Smooth muscle cell (in vitro differentiated cells): ENCODE measurements around the gene PRR7. TPM values are rescaled to one million over a fixed set of nuclear protein-coding genes. Genes with fewer than 3 reads are reported as not detected.

Experiments used
- DNase-seq: peaks from one replicate; lab custom pipeline; 2025; ENCODE audit not compliant: unreplicated experiment; lab: John Stamatoyannopoulos, UW
- H2AFZ ChIP-seq: fragments of 200-600 bp; sonication (generic); 2 replicates; pipeline ENCODE4 v1.6.0; 2016; ENCODE audit warnings: antibody characterized with exemption, low read depth, mild to moderate bottlenecking
- H3F3A ChIP-seq: fragments of 200-600 bp; sonication (generic); 2 replicates; pipeline ENCODE4 v1.6.0; 2017; ENCODE audit warnings: antibody characterized with exemption, low read depth
- H3K27ac ChIP-seq: fragments of 200-600 bp; sonication (generic); 2 replicates; pipeline ENCODE4 v1.5.1; 2016; ENCODE audit warnings: low read depth, mild to moderate bottlenecking
- H3K27me3 ChIP-seq: fragments of 200-600 bp; sonication (generic); 2 replicates; pipeline ENCODE4 v1.6.1; 2016; ENCODE audit warnings: low read depth, mild to moderate bottlenecking
- H3K36me3 ChIP-seq: fragments of 200-600 bp; sonication (generic); 2 replicates; pipeline ENCODE4 v1.5.1; 2016; ENCODE audit warnings: low read depth
- H3K4me1 ChIP-seq: fragments of 200-600 bp; sonication (generic); 2 replicates; pipeline ENCODE4 v1.5.1; 2016; ENCODE audit warnings: low read depth
- H3K4me2 ChIP-seq: fragments of 200-600 bp; sonication (generic); 2 replicates; pipeline ENCODE4 v1.6.0; 2016; ENCODE audit warnings: mild to moderate bottlenecking
- H3K4me3 ChIP-seq: fragments of 200-600 bp; sonication (generic); 2 replicates; pipeline ENCODE4 v1.5.1; 2016; ENCODE audit warnings: mild to moderate bottlenecking
- H3K79me2 ChIP-seq: fragments of 200-600 bp; sonication (generic); 2 replicates; pipeline ENCODE4 v1.6.0; 2016; ENCODE audit warnings: low read depth, mild to moderate bottlenecking
- H3K9ac ChIP-seq: fragments of 200-600 bp; sonication (generic); 2 replicates; pipeline ENCODE4 v1.6.0; 2016; ENCODE audit warnings: low read depth
- H3K9me3 ChIP-seq: fragments of 200-600 bp; sonication (generic); replicated peaks from 2 replicates; pipeline ENCODE4 v1.5.1; 2016; ENCODE audit warnings: low read depth
- H4K20me1 ChIP-seq: fragments of 200-600 bp; sonication (generic); 2 replicates; pipeline ENCODE4 v1.6.0; 2016; ENCODE audit warnings: low read depth
- WGBS: methylation state at CpG from one replicate; pipeline ENCODE4 v1.1.7; 2016; ENCODE audit warnings: low lambda C conversion rate; 5-methylcytosine and 5-hydroxymethylcytosine counted together
- polyA plus RNA-seq: library from polyadenylated mRNA; unstranded; fragments of >200 nt; fragmentation: Nextera tagmentation; extraction: Ambion mirVana; gene quantifications from 2 replicates; pipeline ENCODE4 v1.2.1, GENCODE V29; 2016
- total RNA-seq: library from RNA; depleted of rRNA; stranded (reverse); fragments of >200 nt; gene quantifications from 2 replicates; pipeline ENCODE4 v1.2.3, GENCODE V29; 2014
- TF ChIP-seq, protein P1 (sequence below): fragments of 200-600 bp; sonication (generic); IDR thresholded peaks from 2 replicates; pipeline ENCODE4 v1.5.1; 2017; ENCODE audit warnings: borderline replicate concordance, mild to moderate bottlenecking, antibody characterized with exemption; ENCODE audit not compliant: insufficient read depth, poor library complexity, severe bottlenecking

Gene PRR7
- total and polyA plus RNA-seq, 2 experiments from 2014 or later, result 6.5 to 31.9 TPM

GRCh38 chr5:177468685-177469628 is 22.3 kb downstream of the PRR7 start:
- Histone ChIP-seq H3K9ac (no peak overlapping the region), H3K4me1 (peaks cover 25% of the 10 kb centered on the region), H3K9me3 (no peaks in the 10 kb centered on the region), H3K79me2 (peaks cover 59% of the 10 kb centered on the region), H4K20me1 (peaks cover 88% of the 10 kb centered on the region), H3K27ac (peak overlapping the region; percentile 68), H3K27me3 (no peaks in the 10 kb centered on the region), H2AFZ (no peak overlapping the region), H3K4me2 (peak overlapping the region; percentile 26), H3K36me3 (peaks cover 4% of the 10 kb centered on the region), H3K4me3 (no peak overlapping the region), H3F3A (peaks cover 10% of the 10 kb centered on the region)
- no peak for DNase-seq
- TF ChIP-seq, protein P1, sequence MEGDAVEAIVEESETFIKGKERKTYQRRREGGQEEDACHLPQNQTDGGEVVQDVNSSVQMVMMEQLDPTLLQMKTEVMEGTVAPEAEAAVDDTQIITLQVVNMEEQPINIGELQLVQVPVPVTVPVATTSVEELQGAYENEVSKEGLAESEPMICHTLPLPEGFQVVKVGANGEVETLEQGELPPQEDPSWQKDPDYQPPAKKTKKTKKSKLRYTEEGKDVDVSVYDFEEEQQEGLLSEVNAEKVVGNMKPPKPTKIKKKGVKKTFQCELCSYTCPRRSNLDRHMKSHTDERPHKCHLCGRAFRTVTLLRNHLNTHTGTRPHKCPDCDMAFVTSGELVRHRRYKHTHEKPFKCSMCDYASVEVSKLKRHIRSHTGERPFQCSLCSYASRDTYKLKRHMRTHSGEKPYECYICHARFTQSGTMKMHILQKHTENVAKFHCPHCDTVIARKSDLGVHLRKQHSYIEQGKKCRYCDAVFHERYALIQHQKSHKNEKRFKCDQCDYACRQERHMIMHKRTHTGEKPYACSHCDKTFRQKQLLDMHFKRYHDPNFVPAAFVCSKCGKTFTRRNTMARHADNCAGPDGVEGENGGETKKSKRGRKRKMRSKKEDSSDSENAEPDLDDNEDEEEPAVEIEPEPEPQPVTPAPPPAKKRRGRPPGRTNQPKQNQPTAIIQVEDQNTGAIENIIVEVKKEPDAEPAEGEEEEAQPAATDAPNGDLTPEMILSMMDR, result no peak
- WGBS, result 77% methylated on average over 18 of the region's 25 CpGs

DNA sequence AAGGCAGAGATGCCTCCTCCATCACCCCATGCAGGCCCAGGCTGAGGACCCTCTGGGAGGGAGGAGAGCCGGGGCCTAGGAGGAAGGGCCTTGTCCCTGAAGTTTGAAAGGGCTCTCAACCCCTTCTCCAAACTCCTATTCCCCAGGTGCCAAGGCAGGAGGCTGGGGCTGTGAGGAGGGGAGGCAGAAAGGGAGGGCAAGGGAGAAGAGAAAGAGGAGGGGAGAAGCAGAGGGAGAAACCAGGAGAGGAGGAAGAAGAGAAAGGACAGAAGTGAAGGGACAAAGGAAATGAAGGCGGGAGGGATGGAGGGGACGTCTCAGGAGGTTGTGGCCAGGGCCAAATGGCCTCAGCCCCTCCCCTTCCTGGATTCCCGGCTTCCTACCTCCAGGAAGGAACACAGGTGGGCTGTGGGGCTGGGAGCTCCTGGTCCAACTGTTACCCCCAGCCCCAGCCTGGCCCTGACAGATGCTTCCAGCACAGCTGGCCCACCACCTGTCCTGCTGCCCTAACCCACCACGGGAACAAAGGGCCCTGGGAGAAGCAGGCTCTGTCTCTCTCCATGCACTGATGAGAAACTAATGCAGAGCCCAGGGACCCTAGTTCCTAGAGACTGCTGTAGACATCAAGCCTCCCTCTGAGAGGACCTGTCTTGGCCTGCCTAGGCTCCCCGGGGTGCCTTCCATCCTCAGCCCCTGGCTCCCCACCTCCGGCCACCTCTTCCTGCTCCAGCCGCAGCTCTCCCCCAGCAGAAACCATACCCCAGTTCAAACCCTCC is 23.3 kb downstream of the PRR7 start:
- Histone ChIP-seq H3K4me1 (peaks cover 27% of the 10 kb centered on the region), H3K36me3 (peaks cover 4% of the 10 kb centered on the region), H3K4me3 (no peak overlapping the region), H3K27me3 (no peaks in the 10 kb centered on the region), H3K27ac (peak overlapping the region; percentile 68), H3F3A (peaks cover 19% of the 10 kb centered on the region), H3K9ac (peak overlapping the region; percentile 3), H2AFZ (no peak overlapping the region), H3K79me2 (peaks cover 59% of the 10 kb centered on the region), H3K9me3 (no peaks in the 10 kb centered on the region), H3K4me2 (peak overlapping the region; percentile 61), H4K20me1 (peaks cover 79% of the 10 kb centered on the region)
- DNase-seq, result no peak
- WGBS, result 94% methylated on average over 6 of the region's 8 CpGs
- TF ChIP-seq, protein P1, result no peak

GRCh38 chr5:177470759-177471536 is 24.3 kb downstream of the PRR7 start:
- Histone ChIP-seq H3K4me1 (peaks cover 27% of the 10 kb centered on the region), H3K36me3 (no peaks in the 10 kb centered on the region), H3K4me2 (peak overlapping the region; percentile 98), H3F3A (peaks cover 19% of the 10 kb centered on the region), H3K79me2 (peaks cover 53% of the 10 kb centered on the region), H4K20me1 (peaks cover 69% of the 10 kb centered on the region), H3K9ac (no peak overlapping the region), H3K9me3 (no peaks in the 10 kb centered on the region), H3K4me3 (no peak overlapping the region), H3K27ac (peak overlapping the region; percentile 68), H3K27me3 (no peaks in the 10 kb centered on the region), H2AFZ (no peak overlapping the region)
- TF ChIP-seq, protein P1, result no peak
- 82% methylated on average over 9 of the region's 10 CpGs for WGBS
- no peak for DNase-seq
